ENCODE measurements around the gene PHGDH.
"Not testable (repeated sequence)": the region's sequence is repeated elsewhere in the genome, so short reads cannot be mapped to it uniquely, and the experiment has no call there.

The PHGDH gene

DNA sequence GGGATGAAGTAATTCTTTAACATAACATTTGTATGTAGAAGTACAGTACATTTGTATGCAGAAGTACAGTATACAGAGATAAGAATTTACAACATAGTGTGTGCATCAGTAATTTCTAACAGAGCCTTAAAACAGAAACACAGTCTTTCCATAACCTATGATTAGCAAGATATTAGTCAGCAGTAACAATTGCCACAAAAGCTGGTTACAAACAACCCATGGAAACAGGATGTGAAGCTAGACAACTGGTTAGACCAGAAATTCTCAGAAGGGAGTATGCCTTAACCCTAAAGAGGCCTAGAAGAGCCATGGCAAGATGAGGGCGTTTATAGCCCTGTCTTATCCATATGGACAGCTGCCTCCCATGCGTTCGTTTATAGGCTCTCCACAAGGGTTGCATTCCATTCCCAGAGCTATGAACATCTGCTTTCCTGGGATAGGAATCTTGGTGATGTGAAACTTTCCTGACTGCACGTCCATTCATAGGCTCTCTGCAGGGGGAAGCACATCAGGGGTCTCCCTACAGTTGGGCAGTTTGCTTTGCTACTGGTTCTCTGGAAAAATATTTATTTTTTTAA, 74.8 kb downstream of the PHGDH start:
- DNase-seq (ENCODE audit: low read depth in 2 of 2, low spot score in 1 of 2) = not testable (repeated sequence)

DNA sequence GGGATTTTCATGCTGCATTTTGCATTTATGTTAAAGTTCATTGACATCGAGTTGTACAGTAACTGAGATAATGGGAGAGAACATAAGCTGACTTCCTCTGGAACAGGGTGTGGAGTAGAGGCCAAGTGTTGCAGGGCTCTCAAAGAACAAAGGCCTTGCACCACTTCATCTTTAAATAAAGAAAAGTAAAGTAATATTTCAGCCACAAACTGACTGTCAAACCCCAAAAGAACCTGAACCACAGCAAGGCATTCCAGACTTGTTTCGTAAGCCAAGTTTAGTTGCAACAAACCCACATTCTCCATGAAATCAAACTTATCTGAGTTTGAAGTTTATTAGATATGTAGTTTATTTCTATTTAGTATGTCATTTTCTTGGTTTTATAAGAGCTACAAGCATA, 76.0 kb downstream of the PHGDH start:
- no peak for DNase-seq (ENCODE audit: low read depth in 2 of 2, low spot score in 1 of 2)

DNA sequence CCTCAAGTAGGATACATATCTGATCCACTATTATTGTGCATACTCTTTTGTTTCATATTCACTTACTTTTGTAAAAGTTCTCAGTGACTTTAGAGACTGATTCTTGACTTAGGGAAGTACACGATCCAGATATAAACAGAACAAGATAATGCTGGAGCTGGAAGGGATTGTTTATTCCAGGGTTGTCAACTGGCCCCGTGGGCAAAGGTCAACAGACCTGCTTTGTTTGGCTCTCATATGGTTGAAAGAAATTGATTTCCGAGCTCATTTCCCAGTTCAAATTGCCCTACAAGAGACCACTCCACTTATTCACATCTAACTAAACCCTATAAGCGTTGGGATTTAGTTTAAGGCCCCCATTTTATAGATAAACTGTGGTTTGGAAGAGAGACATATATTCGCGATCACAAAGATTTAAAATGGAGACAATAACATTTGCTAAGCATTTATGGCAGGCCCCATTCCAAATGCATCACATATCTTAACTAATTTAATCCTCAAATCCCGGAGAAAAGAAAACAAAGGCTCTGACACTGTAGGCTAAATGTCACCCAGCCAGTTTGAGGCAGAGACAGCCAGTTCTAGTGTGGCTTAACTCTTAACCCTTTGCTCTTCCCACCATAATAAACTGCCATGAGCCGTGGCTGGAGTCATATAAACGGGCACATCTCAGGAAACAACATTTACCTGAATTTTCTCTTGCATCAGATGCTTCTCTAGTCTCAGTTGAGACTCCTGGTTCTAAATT, 78.9 kb downstream of the PHGDH start:
- no peak for DNase-seq (ENCODE audit: low read depth in 2 of 2, low spot score in 1 of 2)

DNA sequence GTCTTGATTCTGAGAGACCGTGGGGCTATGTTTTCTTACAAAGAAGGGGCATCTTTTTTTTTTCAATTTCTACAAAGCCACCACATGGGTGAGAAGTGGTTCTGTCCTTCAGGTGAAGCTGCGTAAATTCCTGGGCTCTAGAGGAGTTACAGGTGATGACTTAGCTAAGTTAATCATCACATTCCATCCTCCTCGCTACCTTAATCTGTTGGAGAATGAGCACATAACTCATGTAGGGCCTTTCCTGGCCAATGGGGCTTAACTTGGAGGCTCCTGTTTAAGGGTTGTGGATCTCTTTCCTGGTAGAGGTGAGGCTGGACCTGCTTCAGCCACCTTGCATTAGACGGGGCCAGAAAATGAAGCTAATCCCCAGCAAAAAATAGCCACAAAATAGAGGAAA, 79.6 kb downstream of the PHGDH start:
- no peak for DNase-seq (ENCODE audit: low read depth in 2 of 2, low spot score in 1 of 2)
